ENCODE measurements around the gene SF3B2. TPM values are rescaled to one million over a fixed set of nuclear protein-coding genes. Genes with fewer than 3 reads are reported as not detected.

The SF3B2 gene
- total and polyA plus RNA-seq, 9 of the 15 experiments (the other 6 are each of a cell fraction or from before 2014, with no cell fraction given), result 58.3 to 248 (median 157) TPM

- TF ChIP-seq UBTF (IDR thresholded peaks at IDR 0.05; ENCODE audit: borderline replicate concordance in 1 of 2, low read depth in 2 of 2, low read length in 2 of 2) (peak; percentile 67 to 78; a peak in 1 of 4 replicates), SIN3A (IDR thresholded peaks at IDR 0.05; ENCODE audit: borderline replicate concordance in 2 of 2, control insufficient read depth in 1 of 2, low read depth in 2 of 2, low read length in 2 of 2) (no peak), SLC30A9 (CRISPR knock-in tag; IDR thresholded peaks at IDR 0.05) (no peak), PHF21A (IDR thresholded peaks at IDR 0.05; ENCODE audit: borderline replicate concordance, low read depth) (peak; percentile 29; the same call in 1 of the 2 replicates), ZNF253 (CRISPR knock-in tag; conservative IDR thresholded peaks at IDR 0.05) (no peak), GATAD2A (IDR thresholded peaks at IDR 0.05) (no peak), RB1 (IDR thresholded peaks at IDR 0.05; ENCODE audit: low read depth) (peak; percentile 96), KDM2B (CRISPR knock-in tag; IDR thresholded peaks at IDR 0.05) (0 out of 2 replicates have a peak, but pooled peaks have one; percentile 1), KLF16 (IDR thresholded peaks at IDR 0.05) (peak; percentile 47; the same call in 1 of the 2 replicates), ZNF133 (CRISPR knock-in tag; IDR thresholded peaks at IDR 0.05) (no peak), MCM5 (IDR thresholded peaks at IDR 0.05; ENCODE audit: low read depth) (no peak), SIX5 (IDR thresholded peaks at IDR 0.05; ENCODE audit: borderline replicate concordance in 1 of 2, insufficient read depth in 1 of 2, low read depth in 1 of 2, low read length in 2 of 2) (no peak), HNRNPLL (IDR thresholded peaks at IDR 0.05; ENCODE audit: low read depth, low read length, poor library complexity, severe bottlenecking) (peak; percentile 26), NR2C2 (CRISPR knock-in tag; IDR thresholded peaks at IDR 0.05) (no peak), NR2C2 (tag; IDR thresholded peaks at IDR 0.05) (no peak), SIN3B (IDR thresholded peaks at IDR 0.05; ENCODE audit: low read depth) (no peak), VEZF1 (CRISPR knock-in tag; IDR thresholded peaks at IDR 0.05) (peak; percentile 60; the same call in 1 of the 2 replicates), TGIF2 (CRISPR knock-in tag; IDR thresholded peaks at IDR 0.05) (no peak), ZNF75A (CRISPR knock-in tag; IDR thresholded peaks at IDR 0.05) (no peak), NRF1 (conservative IDR thresholded peaks at IDR 0.05 in 1 of 2, IDR thresholded peaks at IDR 0.05 in 1 of 2) (peak in 1 of 2 experiments; percentile 28; a peak in 1 of 4 replicates), TSC22D4 (tag; IDR thresholded peaks at IDR 0.05) (no peak), ZBTB43 (CRISPR knock-in tag; IDR thresholded peaks at IDR 0.05) (no peak)
- TF ChIP-seq, protein P1, sequence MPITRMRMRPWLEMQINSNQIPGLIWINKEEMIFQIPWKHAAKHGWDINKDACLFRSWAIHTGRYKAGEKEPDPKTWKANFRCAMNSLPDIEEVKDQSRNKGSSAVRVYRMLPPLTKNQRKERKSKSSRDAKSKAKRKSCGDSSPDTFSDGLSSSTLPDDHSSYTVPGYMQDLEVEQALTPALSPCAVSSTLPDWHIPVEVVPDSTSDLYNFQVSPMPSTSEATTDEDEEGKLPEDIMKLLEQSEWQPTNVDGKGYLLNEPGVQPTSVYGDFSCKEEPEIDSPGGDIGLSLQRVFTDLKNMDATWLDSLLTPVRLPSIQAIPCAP (CRISPR knock-in tag; IDR thresholded peaks at IDR 0.05; ENCODE audit: borderline replicate concordance), result no peak
These were observed 29.6 kb upstream of the SF3B2 start (continued) for GRCh38 chr11:66022401-66023185.

All from K562 (cell line).